Stomach (tissue), 4 donors: ENCODE data around the gene REG3A.

Experiments used
- POLR2A ChIP-seq, 4 donors: fragments of 450-650 bp; IDR thresholded peaks; one replicate each; pipeline ENCODE4 v1.6.1; 2016; ENCODE audit warnings: antibody characterized with exemption in 4 of 4, control low read depth in 2 of 4, mild to moderate bottlenecking in 1 of 4, moderate library complexity in 1 of 4
- POLR2AphosphoS5 ChIP-seq, 3 donors: sonication (generic); formaldehyde crosslinking; IDR thresholded peaks; one replicate each; pipeline ENCODE4 v1.6.1; 2016; ENCODE audit warnings: antibody characterized with exemption in 3 of 3
- TF ChIP-seq, protein P1 (sequence below), 7 experiments: fragments of 450-650 bp in 4 of 7; fragments of 200-600 bp in 3 of 7; sonication (generic) in 3 of 7; IDR thresholded peaks; one replicate each; pipeline ENCODE4 v1.5.1; 2016 to 2019; ENCODE audit warnings: antibody characterized with exemption in 7 of 7, control low read depth in 2 of 7, mild to moderate bottlenecking in 1 of 7

DNA sequence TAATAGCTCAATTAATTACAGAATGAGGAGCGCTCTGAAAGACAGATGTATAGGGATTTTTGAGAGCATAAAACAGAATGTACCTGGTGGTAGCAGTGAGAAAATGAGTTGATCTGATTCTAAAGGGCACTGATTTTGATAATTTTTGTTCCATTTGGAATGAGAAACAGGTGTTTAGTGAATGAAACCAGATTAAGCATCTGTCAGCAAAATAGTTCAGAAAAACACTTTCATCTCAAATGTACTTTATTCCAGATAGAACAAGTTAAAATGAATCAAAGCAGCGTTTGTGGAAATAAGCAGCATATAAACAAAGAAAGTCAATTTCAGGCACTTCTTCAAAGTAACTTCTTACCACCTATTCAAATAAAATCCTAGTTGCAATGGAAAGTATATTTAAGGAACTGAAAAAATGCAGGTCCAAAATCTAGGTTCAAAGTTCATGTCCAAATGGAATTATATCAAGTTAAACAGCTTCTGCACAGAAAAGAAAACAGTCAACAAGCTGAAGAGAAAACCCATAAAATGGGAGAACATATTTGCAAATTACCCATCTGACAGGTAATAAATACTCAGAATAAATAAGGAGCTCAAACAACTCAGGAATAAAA is 11.9 kb upstream of the REG3A start:
- TF ChIP-seq, protein P1, sequence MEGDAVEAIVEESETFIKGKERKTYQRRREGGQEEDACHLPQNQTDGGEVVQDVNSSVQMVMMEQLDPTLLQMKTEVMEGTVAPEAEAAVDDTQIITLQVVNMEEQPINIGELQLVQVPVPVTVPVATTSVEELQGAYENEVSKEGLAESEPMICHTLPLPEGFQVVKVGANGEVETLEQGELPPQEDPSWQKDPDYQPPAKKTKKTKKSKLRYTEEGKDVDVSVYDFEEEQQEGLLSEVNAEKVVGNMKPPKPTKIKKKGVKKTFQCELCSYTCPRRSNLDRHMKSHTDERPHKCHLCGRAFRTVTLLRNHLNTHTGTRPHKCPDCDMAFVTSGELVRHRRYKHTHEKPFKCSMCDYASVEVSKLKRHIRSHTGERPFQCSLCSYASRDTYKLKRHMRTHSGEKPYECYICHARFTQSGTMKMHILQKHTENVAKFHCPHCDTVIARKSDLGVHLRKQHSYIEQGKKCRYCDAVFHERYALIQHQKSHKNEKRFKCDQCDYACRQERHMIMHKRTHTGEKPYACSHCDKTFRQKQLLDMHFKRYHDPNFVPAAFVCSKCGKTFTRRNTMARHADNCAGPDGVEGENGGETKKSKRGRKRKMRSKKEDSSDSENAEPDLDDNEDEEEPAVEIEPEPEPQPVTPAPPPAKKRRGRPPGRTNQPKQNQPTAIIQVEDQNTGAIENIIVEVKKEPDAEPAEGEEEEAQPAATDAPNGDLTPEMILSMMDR (IDR thresholded peaks at IDR 0.05): no peak
- no peak for TF ChIP-seq POLR2AphosphoS5 (IDR thresholded peaks at IDR 0.05)
- TF ChIP-seq POLR2A (IDR thresholded peaks at IDR 0.05): no peak
